Measurements from ENCODE around the gene EEIG2. TPM values are rescaled to one million over a fixed set of nuclear protein-coding genes. Genes with fewer than 3 reads are reported as not detected.

Gene EEIG2
- total and polyA plus RNA-seq, 2 of the 13 experiments (the other 11 are each of a cell fraction or from before 2014, with no cell fraction given): 0.90 to 3.2 TPM

DNA sequence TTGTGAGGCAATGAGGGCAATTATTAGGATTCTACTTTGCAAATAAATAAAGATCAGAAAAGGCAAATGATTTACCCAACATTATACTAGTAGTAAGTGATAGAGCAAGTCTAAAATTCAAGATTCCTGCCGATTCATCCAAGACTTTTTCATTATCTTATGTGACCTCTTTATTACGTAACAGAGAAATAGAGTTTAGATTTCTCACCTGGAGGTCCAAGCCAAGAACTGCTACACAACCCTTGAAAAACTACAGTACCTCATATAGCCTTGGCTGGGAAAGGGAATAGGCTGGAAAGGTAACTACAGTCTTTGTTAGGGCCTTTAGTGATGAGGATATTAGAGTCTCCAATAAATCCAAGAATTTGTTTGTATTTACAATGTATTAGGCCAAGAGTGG is 13.3 kb downstream of the EEIG2 start:
- no peak for ATAC-seq
- DNase-seq (ENCODE audit: low spot score): no peak

More for the DNA sequence above, 13.3 kb downstream of the EEIG2 start:
- Histone ChIP-seq H2AFZ (ENCODE audit: low read length) (no peak overlapping the region), H3K27me3 (ENCODE audit: control insufficient read depth in 1 of 2, insufficient read depth in 2 of 2, low read length in 2 of 2) (no peaks in the 10 kb centered on the region), H3K36me3 (replicated peaks in 1 of 2; ENCODE audit: control insufficient read depth in 1 of 2, insufficient read depth in 2 of 2, low read length in 2 of 2) (no peaks in the 10 kb centered on the region), H3K27ac (ENCODE audit: extremely low read length, insufficient read depth, low read length) (no peak overlapping the region), H3K9ac (ENCODE audit: insufficient read depth, low read depth, low read length) (no peak overlapping the region), H3K79me2 (ENCODE audit: insufficient read depth, low read length) (no peaks in the 10 kb centered on the region), H3K4me2 (ENCODE audit: low read depth, low read length) (no peak overlapping the region), H3K9me3 (ENCODE audit: low read length) (no peaks in the 10 kb centered on the region), H3K4me1 (ENCODE audit: insufficient read depth, low read length) (peaks cover 26% of the 10 kb centered on the region), H4K20me1 (ENCODE audit: insufficient read depth, low read length) (peaks cover 4% of the 10 kb centered on the region; the same call in 1 of the 2 replicates), H3K4me3 (replicated peaks in 1 of 3; ENCODE audit: insufficient read depth in 1 of 3, low read depth in 2 of 3, low read length in 3 of 3) (no peak overlapping the region)
- CTCF ChIA-PET (ENCODE audit: low intra/inter-chr PET ratio, low total read pairs): no interaction called here
- intact Hi-C loops (cut with micrococcal nuclease; ENCODE audit: unreplicated experiment): no loop called here
- 87% methylated on average over 2 of the region's 2 CpGs for WGBS (ENCODE audit: low lambda C conversion rate)
- TF ChIP-seq, protein P1, sequence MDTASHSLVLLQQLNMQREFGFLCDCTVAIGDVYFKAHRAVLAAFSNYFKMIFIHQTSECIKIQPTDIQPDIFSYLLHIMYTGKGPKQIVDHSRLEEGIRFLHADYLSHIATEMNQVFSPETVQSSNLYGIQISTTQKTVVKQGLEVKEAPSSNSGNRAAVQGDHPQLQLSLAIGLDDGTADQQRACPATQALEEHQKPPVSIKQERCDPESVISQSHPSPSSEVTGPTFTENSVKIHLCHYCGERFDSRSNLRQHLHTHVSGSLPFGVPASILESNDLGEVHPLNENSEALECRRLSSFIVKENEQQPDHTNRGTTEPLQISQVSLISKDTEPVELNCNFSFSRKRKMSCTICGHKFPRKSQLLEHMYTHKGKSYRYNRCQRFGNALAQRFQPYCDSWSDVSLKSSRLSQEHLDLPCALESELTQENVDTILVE (CRISPR knock-in tag; IDR thresholded peaks at IDR 0.05): no peak
- TF ChIP-seq ZNF672 (CRISPR knock-in tag; IDR thresholded peaks at IDR 0.05) (no peak), ZNF33A (CRISPR knock-in tag; IDR thresholded peaks at IDR 0.05; ENCODE audit: borderline replicate concordance) (no peak), PAF1 (CRISPR knock-in tag; IDR thresholded peaks at IDR 0.05) (no peak), ERF (CRISPR knock-in tag; IDR thresholded peaks at IDR 0.05) (no peak), MYC (CRISPR knock-in tag; IDR thresholded peaks at IDR 0.05; ENCODE audit: borderline replicate concordance) (no peak), ATF7-NPFF (CRISPR knock-in tag; IDR thresholded peaks at IDR 0.05; ENCODE audit: low read depth) (no peak), HDAC1 (CRISPR knock-in tag; IDR thresholded peaks at IDR 0.05) (no peak), ZKSCAN5 (CRISPR knock-in tag; IDR thresholded peaks at IDR 0.05) (no peak), MEF2D (CRISPR knock-in tag; IDR thresholded peaks at IDR 0.05) (no peak), CBFB (CRISPR knock-in tag; IDR thresholded peaks at IDR 0.05) (no peak), BHLHE40 (IDR thresholded peaks at IDR 0.05; ENCODE audit: low read length) (no peak), TSC22D2 (CRISPR knock-in tag; IDR thresholded peaks at IDR 0.05; ENCODE audit: borderline replicate concordance) (no peak)
- TF ChIP-seq, protein P2, sequence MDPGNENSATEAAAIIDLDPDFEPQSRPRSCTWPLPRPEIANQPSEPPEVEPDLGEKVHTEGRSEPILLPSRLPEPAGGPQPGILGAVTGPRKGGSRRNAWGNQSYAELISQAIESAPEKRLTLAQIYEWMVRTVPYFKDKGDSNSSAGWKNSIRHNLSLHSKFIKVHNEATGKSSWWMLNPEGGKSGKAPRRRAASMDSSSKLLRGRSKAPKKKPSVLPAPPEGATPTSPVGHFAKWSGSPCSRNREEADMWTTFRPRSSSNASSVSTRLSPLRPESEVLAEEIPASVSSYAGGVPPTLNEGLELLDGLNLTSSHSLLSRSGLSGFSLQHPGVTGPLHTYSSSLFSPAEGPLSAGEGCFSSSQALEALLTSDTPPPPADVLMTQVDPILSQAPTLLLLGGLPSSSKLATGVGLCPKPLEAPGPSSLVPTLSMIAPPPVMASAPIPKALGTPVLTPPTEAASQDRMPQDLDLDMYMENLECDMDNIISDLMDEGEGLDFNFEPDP (CRISPR knock-in tag; conservative IDR thresholded peaks at IDR 0.05): no peak
- TF ChIP-seq, protein P3, sequence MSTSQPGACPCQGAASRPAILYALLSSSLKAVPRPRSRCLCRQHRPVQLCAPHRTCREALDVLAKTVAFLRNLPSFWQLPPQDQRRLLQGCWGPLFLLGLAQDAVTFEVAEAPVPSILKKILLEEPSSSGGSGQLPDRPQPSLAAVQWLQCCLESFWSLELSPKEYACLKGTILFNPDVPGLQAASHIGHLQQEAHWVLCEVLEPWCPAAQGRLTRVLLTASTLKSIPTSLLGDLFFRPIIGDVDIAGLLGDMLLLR (CRISPR knock-in tag; IDR thresholded peaks at IDR 0.05): no peak
- TF ChIP-seq, protein P4, sequence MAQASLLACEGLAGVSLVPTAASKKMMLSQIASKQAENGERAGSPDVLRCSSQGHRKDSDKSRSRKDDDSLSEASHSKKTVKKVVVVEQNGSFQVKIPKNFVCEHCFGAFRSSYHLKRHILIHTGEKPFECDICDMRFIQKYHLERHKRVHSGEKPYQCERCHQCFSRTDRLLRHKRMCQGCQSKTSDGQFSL (CRISPR knock-in tag; IDR thresholded peaks at IDR 0.05): no peak
- TF ChIP-seq, protein P5, sequence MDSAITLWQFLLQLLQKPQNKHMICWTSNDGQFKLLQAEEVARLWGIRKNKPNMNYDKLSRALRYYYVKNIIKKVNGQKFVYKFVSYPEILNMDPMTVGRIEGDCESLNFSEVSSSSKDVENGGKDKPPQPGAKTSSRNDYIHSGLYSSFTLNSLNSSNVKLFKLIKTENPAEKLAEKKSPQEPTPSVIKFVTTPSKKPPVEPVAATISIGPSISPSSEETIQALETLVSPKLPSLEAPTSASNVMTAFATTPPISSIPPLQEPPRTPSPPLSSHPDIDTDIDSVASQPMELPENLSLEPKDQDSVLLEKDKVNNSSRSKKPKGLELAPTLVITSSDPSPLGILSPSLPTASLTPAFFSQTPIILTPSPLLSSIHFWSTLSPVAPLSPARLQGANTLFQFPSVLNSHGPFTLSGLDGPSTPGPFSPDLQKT (CRISPR knock-in tag; IDR thresholded peaks at IDR 0.05; ENCODE audit: borderline replicate concordance): no peak
- POLR2A ChIA-PET: no interaction called here
- FAIRE-seq: no peak
- in situ Hi-C loops (cut with HindIII; ENCODE audit: extremely low pct_ligation_motif_present, low pct_unique_long_range_greater_than_20kb): loop anchor here (25.0 kb wide), 1 partner anchor 786 kb away; no protein-coding TSS in a partner anchor
- no TSS peak for BruUV-seq (replicated peaks)
